ENCODE results near the gene KLHL2. TPM values are rescaled to one million over a fixed set of nuclear protein-coding genes. Genes with fewer than 3 reads are reported as not detected.

KLHL2 gene
- total RNA-seq, 2 donors from 2014 or later, result 25.4 to 27.3 TPM

GRCh38 chr4:165355900-165356300 is 148.5 kb downstream of the KLHL2 start:
- Mint-ChIP-seq H3K36me3 (ENCODE audit: low read depth) (no peaks in the 10 kb centered on the region), H3K4me1 (no peaks in the 10 kb centered on the region), H3K27me3 (peaks cover 35% of the 10 kb centered on the region), H3K27ac (no peak overlapping the region), H3K4me3 (no peak overlapping the region), H3K9me3 (no peaks in the 10 kb centered on the region)
- ATAC-seq (replicated peaks), result no peak

GRCh38 chr4:165359506-165359905 is 152.1 kb downstream of the KLHL2 start:
- Mint-ChIP-seq H3K36me3 (ENCODE audit: low read depth) (no peaks in the 10 kb centered on the region), H3K4me1 (no peaks in the 10 kb centered on the region), H3K4me3 (no peak overlapping the region), H3K9me3 (no peaks in the 10 kb centered on the region), H3K27me3 (peaks cover 35% of the 10 kb centered on the region), H3K27ac (no peak overlapping the region)
- ATAC-seq (replicated peaks), result no peak

GRCh38 chr4:165360041-165360695 is 152.8 kb downstream of the KLHL2 start:
- no peaks in the 10 kb centered on the region for H3K9me3 Mint-ChIP-seq
- no peaks in the 10 kb centered on the region for H3K4me1 Mint-ChIP-seq
- no peak for ATAC-seq (replicated peaks)
- H3K27ac Mint-ChIP-seq, result no peak overlapping the region
- no peaks in the 10 kb centered on the region for H3K36me3 Mint-ChIP-seq (ENCODE audit: low read depth)
- H3K4me3 Mint-ChIP-seq, result no peak overlapping the region
- H3K27me3 Mint-ChIP-seq, result peaks cover 35% of the 10 kb centered on the region

- Mint-ChIP-seq H3K4me3 (no peak overlapping the region), H3K4me1 (no peaks in the 10 kb centered on the region), H3K36me3 (ENCODE audit: low read depth) (no peaks in the 10 kb centered on the region), H3K27me3 (peaks cover 30% of the 10 kb centered on the region), H3K9me3 (no peaks in the 10 kb centered on the region), H3K27ac (no peak overlapping the region)
- no peak for ATAC-seq (replicated peaks)
These were observed 153.8 kb downstream of the KLHL2 start for GRCh38 chr4:165360985-165361670.

GRCh38 chr4:165361810-165362209 is 154.4 kb downstream of the KLHL2 start:
- Mint-ChIP-seq H3K4me1 (no peaks in the 10 kb centered on the region), H3K27me3 (peaks cover 30% of the 10 kb centered on the region), H3K9me3 (no peaks in the 10 kb centered on the region), H3K4me3 (no peak overlapping the region), H3K36me3 (ENCODE audit: low read depth) (no peaks in the 10 kb centered on the region), H3K27ac (no peak overlapping the region)
- ATAC-seq (replicated peaks), result no peak

GRCh38 chr4:165364452-165365080 is 157.2 kb downstream of the KLHL2 start:
- Mint-ChIP-seq H3K4me3 (no peak overlapping the region), H3K27ac (no peak overlapping the region), H3K9me3 (no peaks in the 10 kb centered on the region), H3K27me3 (peaks cover 18% of the 10 kb centered on the region), H3K36me3 (ENCODE audit: low read depth) (no peaks in the 10 kb centered on the region), H3K4me1 (no peaks in the 10 kb centered on the region)
- ATAC-seq (replicated peaks), result peak; percentile 84

- no peak overlapping the region for H3K4me3 Mint-ChIP-seq
- H3K36me3 Mint-ChIP-seq (ENCODE audit: low read depth), result no peaks in the 10 kb centered on the region
- peaks cover 4% of the 10 kb centered on the region for H3K27me3 Mint-ChIP-seq
- no peak overlapping the region for H3K27ac Mint-ChIP-seq
- ATAC-seq (replicated peaks), result no peak
- no peaks in the 10 kb centered on the region for H3K4me1 Mint-ChIP-seq
- no peaks in the 10 kb centered on the region for H3K9me3 Mint-ChIP-seq
These were observed 159.7 kb downstream of the KLHL2 start for GRCh38 chr4:165367040-165367439.

- peaks cover 1% of the 10 kb centered on the region for H3K27me3 Mint-ChIP-seq
- ATAC-seq (replicated peaks), result no peak
These were observed 160.8 kb downstream of the KLHL2 start for GRCh38 chr4:165368114-165368513.

GRCh38 chr4:165368567-165368966 is 161.2 kb downstream of the KLHL2 start:
- no peak overlapping the region for H3K27ac Mint-ChIP-seq
- no peak for ATAC-seq (replicated peaks)
- H3K9me3 Mint-ChIP-seq, result peaks cover under 1% of the 10 kb centered on the region
- no peaks in the 10 kb centered on the region for H3K36me3 Mint-ChIP-seq (ENCODE audit: low read depth)
- peaks cover 3% of the 10 kb centered on the region for H3K27me3 Mint-ChIP-seq
- no peak overlapping the region for H3K4me3 Mint-ChIP-seq
- no peaks in the 10 kb centered on the region for H3K4me1 Mint-ChIP-seq

More at GRCh38 chr4:165368114-165368513, 160.8 kb downstream of the KLHL2 start:
- no peaks in the 10 kb centered on the region for H3K4me1 Mint-ChIP-seq
- no peaks in the 10 kb centered on the region for H3K36me3 Mint-ChIP-seq (ENCODE audit: low read depth)
- no peak overlapping the region for H3K27ac Mint-ChIP-seq
- no peaks in the 10 kb centered on the region for H3K9me3 Mint-ChIP-seq
- no peak overlapping the region for H3K4me3 Mint-ChIP-seq

- ATAC-seq (replicated peaks), result no peak
- no peaks in the 10 kb centered on the region for H3K4me1 Mint-ChIP-seq
- H3K4me3 Mint-ChIP-seq, result no peak overlapping the region
- H3K9me3 Mint-ChIP-seq, result peaks cover 7% of the 10 kb centered on the region
- H3K36me3 Mint-ChIP-seq (ENCODE audit: low read depth), result no peaks in the 10 kb centered on the region
- no peak overlapping the region for H3K27ac Mint-ChIP-seq
- H3K27me3 Mint-ChIP-seq, result peaks cover 11% of the 10 kb centered on the region
These were observed 162.2 kb downstream of the KLHL2 start for GRCh38 chr4:165369522-165369921.

- Mint-ChIP-seq H3K9me3 (peaks cover 10% of the 10 kb centered on the region), H3K27ac (no peak overlapping the region), H3K4me1 (no peaks in the 10 kb centered on the region), H3K27me3 (peaks cover 19% of the 10 kb centered on the region), H3K36me3 (ENCODE audit: low read depth) (no peaks in the 10 kb centered on the region), H3K4me3 (no peak overlapping the region)
- no peak for ATAC-seq (replicated peaks)
These were observed 163.2 kb downstream of the KLHL2 start for GRCh38 chr4:165370530-165370929.

Other genes with a start within 250 kb of the KLHL2 start
- 1 to 10 TPM; 1.1 to 1.7 TPM for gene TRIM61, start 229.9 kb upstream of the KLHL2 start, total RNA-seq
- not detected for gene TRIM60, start 175.6 kb upstream of the KLHL2 start, total RNA-seq
- not detected for gene TRIM75, start 153.7 kb upstream of the KLHL2 start, total RNA-seq
- 10 to 100 TPM in 1 of 2 donors, 1 to 10 TPM in 1; 7.8 to 17.9 TPM for gene TMEM192, start 94.7 kb upstream of the KLHL2 start, total RNA-seq
- gene MSMO1, start 120.1 kb downstream of the KLHL2 start, total RNA-seq, result 10 to 100 TPM; 57.9 to 71.4 TPM
- gene CPE, start 171.4 kb downstream of the KLHL2 start, total RNA-seq, result not detected

Measured in activated T-helper 17 cell treated with anti-CD3 and anti-CD28 coated beads, Interleukin-2, amount 50 U/mL, for 72 hours (primary cell).